ENCODE measurements around the gene OTOG.
A peak's percentile ranks its signal among the peaks of the same experiment; 100 is the strongest.

Gene OTOG

DNA sequence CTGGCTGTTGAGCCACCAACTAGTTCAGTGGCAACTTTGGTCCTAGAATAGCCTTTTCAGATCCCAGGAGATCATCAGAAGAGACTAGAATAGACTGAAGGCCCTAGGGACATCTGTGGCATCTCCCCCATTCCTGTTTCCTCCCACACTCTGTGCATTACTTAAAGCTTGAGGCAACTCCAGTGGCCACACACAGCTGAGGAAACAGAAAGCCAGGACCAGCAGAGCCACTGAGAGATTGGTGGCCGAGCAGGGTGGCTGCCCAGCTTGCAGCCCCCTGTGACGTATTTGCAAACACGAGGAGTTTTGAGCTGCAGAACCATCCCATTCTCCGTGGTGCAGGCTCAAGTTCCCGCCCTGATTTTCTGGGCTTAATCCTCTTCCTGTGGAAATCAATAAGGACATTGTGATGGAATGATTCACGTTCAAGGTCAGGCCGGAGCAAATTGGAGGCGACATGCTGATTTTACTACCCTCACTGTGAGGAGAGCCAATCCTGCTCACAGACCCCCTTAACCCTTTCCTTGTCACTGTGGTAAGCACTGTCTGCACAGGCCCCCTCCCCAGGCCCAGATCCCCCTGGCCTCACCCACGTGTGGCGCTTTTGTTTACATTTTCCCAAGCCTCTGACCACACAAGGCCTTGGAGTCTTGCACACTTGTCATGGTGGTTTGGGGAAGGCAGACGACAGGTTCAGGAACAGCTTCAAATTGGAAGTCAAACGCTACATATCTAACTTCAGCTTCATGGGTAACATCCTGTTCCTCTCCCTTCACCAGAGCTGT is 103.3 kb downstream of the OTOG start:
- peak; percentile 77 for DNase-seq (ENCODE audit: low read depth)
- TF ChIP-seq, protein P1, sequence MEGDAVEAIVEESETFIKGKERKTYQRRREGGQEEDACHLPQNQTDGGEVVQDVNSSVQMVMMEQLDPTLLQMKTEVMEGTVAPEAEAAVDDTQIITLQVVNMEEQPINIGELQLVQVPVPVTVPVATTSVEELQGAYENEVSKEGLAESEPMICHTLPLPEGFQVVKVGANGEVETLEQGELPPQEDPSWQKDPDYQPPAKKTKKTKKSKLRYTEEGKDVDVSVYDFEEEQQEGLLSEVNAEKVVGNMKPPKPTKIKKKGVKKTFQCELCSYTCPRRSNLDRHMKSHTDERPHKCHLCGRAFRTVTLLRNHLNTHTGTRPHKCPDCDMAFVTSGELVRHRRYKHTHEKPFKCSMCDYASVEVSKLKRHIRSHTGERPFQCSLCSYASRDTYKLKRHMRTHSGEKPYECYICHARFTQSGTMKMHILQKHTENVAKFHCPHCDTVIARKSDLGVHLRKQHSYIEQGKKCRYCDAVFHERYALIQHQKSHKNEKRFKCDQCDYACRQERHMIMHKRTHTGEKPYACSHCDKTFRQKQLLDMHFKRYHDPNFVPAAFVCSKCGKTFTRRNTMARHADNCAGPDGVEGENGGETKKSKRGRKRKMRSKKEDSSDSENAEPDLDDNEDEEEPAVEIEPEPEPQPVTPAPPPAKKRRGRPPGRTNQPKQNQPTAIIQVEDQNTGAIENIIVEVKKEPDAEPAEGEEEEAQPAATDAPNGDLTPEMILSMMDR (conservative IDR thresholded peaks at IDR 0.05; ENCODE audit: low read depth, low read length): no peak
- H3K4me3 ChIP-seq (ENCODE audit: low read length): no peak overlapping the region

GRCh38 chr11:17651061-17651460 is 104.0 kb downstream of the OTOG start:
- TF ChIP-seq, protein P1 (conservative IDR thresholded peaks at IDR 0.05; ENCODE audit: low read depth, low read length): no peak
- no peak overlapping the region for H3K4me3 ChIP-seq (ENCODE audit: low read length)
- DNase-seq (ENCODE audit: low read depth): no peak

DNA sequence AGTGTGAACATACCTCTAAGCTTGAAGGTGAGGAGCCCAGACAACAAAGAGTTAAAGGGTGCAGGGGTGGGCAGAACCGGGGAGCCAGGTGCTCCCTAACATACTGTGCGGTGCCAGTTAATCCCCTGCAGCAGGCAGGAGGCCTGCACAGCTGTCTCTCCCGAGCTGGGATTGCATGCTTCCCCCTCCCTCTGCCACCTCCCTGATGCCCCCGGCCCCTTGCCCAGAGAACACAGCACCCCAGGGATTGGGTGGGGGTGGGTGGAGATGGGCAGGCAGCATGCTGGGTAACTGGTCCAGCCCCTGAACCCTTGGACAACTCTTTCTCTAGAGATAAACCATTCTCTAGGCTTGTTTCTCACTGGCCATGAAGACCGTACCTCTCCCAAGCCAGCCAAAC is 104.6 kb downstream of the OTOG start:
- H3K4me3 ChIP-seq (ENCODE audit: low read length): no peak overlapping the region
- TF ChIP-seq, protein P1 (conservative IDR thresholded peaks at IDR 0.05; ENCODE audit: low read depth, low read length): no peak
- DNase-seq (ENCODE audit: low read depth): no peak

DNA sequence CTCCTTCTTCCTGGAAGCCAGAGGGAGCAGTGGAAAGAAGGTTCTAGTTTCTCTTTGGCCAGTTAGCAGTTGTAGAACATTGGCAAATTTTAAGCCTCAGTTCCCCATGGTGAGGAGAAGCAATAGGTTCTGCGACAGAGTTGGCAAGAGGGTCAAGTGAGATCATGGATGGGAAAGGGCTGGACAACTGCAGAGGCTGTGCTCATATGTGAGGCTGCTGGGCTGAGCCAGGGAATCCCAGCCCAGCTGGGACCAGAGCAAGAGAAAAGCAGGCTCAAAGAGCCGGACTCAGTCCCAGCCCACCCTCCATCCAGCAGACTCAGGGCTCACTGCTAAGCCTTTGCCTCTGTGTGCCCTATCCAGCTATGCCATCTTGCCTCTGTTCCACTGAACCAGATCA is 105.5 kb downstream of the OTOG start:
- TF ChIP-seq, protein P1 (conservative IDR thresholded peaks at IDR 0.05; ENCODE audit: low read depth, low read length): no peak
- no peak for DNase-seq (ENCODE audit: low read depth)
- no peak overlapping the region for H3K4me3 ChIP-seq (ENCODE audit: low read length)

GRCh38 chr11:17653611-17654010 is 106.6 kb downstream of the OTOG start:
- no peak for DNase-seq (ENCODE audit: low read depth)
- TF ChIP-seq, protein P1 (conservative IDR thresholded peaks at IDR 0.05; ENCODE audit: low read depth, low read length): no peak
- H3K4me3 ChIP-seq (ENCODE audit: low read length): no peak overlapping the region

DNA sequence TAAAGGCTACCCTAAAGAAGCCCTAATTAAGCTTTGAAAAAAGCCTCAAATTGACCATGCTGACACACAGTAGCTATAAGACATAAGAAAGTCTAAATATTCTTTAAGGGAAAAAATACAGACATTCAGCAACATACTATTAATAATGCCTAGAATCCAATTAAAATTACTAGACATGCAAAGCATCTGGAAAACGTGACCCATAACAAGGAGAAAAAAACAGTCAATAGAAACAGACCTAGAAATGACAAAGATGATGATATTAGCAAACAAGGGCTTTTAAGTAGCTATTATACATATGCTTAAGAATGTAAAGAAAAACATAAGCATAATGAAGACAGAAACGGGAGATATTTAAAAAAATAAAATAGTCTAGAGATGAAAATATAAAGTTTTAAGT is 108.6 kb downstream of the OTOG start:
- TF ChIP-seq, protein P1 (conservative IDR thresholded peaks at IDR 0.05; ENCODE audit: low read depth, low read length): no peak
- DNase-seq (ENCODE audit: low read depth): no peak
- H3K4me3 ChIP-seq (ENCODE audit: low read length): no peak overlapping the region

DNA sequence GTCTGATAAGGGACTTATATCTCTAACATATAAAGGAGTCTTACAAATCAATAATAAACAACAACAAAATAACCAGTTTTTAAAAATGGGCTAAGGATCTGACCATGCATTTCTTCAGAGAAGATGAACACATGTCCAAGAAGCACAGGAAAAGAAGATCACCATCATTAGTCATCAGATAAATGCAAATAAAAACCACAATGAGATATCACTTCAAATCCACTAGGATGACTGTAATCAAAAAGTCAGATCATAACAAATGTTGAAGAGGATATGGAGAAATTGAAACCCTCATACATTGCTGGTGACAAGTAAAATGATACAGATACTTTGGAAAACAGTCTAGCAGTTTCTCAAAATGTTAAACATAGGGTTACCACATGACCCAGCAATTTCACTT is 111.2 kb downstream of the OTOG start:
- H3K4me3 ChIP-seq (ENCODE audit: low read length): no peak overlapping the region
- TF ChIP-seq, protein P1 (conservative IDR thresholded peaks at IDR 0.05; ENCODE audit: low read depth, low read length): no peak
- DNase-seq (ENCODE audit: low read depth): no peak

Data from retinal pigment epithelial cell (primary cell).